ENCODE data around the gene DNAJB4. TPM values are rescaled to one million over a fixed set of nuclear protein-coding genes. Genes with fewer than 3 reads are reported as not detected.
"Not testable (repeated sequence)": the region's sequence is repeated elsewhere in the genome, so short reads cannot be mapped to it uniquely, and the experiment has no call there.

The DNAJB4 gene
- total RNA-seq, 2 donors from 2014 or later, result 78.6 to 105 TPM

DNA sequence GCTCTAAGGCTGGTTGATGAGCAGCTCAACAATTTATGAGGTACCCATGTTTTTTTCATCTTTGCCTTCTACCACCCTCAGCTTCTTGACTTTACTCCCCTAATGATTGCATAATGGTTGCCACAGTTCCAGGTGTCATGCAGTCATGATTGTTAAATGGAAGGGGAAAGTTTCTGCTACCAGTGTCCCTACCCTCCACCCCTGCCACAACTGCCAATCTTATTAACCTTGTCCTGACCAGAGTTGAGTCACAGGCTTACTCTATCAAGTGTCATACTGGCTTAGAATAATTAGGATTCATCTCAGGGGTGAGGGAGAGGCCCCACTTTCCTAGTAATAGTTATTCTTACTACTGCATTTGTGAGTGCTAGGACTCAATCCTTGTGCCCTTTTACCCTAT lies 17.9 kb upstream of the DNAJB4 start:
- ATAC-seq (no peak), DNase-seq (no peak)
- intact Hi-C loops (cut with DNase I), result no loop called here

DNA sequence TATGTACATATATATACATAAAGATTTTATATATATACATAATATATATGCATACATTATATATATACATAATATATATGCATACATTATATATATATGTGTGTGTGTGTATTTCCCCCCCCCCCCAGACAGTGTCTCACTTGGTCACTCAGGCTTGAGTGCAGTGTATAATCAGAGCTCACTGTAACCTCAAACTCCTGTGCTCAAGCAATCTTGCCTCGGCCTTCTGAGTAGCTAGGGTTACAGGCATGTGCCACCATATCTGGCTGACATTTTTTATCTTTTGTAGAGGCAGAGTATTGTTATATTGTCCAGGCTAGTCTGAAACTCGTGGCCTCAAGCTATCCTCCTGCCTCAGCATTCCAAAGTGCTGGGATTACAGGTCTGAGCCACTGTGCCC lies 16.8 kb upstream of the DNAJB4 start:
- DNase-seq, result no peak
- intact Hi-C loops (cut with DNase I), result no loop called here
- no peak for ATAC-seq

GRCh38 chr1:77989744-77990143 lies 15.0 kb upstream of the DNAJB4 start:
- DNase-seq, result no peak
- no peak for ATAC-seq
- intact Hi-C loops (cut with DNase I), result no loop called here

GRCh38 chr1:77990629-77991204 lies 14.0 kb upstream of the DNAJB4 start:
- intact Hi-C loops (cut with DNase I), result no loop called here
- ATAC-seq, result no peak
- DNase-seq, result no peak

DNA sequence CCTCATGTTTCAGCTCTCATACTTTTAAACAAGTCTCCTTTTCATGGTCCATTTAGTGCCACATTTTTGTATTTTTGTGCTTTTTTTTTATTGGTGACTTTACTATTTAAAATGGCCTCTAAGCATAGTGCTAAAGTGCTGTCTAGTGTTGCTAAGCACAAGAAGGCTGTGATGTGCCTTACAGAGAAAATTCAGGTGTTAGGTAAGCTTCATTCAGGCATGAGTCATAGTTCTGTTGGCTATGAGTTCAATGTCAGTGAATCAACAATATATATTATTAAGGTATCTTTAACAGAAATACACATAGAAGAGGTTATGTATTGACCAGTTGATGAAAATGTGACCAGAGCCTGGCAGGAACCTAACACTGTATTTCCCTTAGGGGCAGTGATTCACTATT lies 13.1 kb upstream of the DNAJB4 start:
- intact Hi-C loops (cut with DNase I), result no loop called here
- DNase-seq (no peak), ATAC-seq (no peak)

DNA sequence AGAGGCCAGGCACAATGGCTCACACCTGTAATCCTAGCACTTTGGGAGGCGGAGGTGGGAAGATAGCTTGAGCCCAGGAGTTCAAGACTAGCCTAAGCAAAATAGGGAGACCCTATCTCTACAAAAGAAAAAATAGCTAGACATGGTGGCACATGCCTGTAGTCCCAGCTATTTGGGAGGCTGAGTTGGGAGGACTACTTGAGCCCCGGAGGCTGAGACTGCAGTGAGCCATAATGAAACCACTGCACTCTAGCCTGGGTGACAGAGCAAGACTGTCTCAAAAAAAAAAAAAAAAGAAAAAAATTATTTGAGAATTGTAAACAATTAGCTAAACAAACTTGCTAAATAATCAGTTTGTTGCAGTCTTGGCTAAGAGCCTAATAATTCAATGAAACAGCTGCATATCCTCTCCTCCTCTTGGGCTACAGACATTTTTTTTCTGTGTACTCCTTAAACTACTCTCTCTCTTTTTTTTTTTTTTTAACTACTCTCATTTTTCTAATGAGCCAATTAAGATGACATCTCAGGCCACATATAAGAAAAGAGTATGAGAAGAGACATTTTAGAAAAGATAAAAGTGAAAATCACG lies 10.5 kb upstream of the DNAJB4 start:
- ATAC-seq, result no peak
- intact Hi-C loops (cut with DNase I), result no loop called here
- no peak for DNase-seq

GRCh38 chr1:77996734-77997133 lies 8.0 kb upstream of the DNAJB4 start:
- no peak for ATAC-seq
- no peak for DNase-seq
- intact Hi-C loops (cut with DNase I), result no loop called here

GRCh38 chr1:78000536-78000935 lies 4.2 kb upstream of the DNAJB4 start:
- intact Hi-C loops (cut with DNase I), result loop anchor here in 1 of 2 donors (5.0 kb wide), 1 partner anchor 112 kb away; no protein-coding TSS in a partner anchor
- not testable (repeated sequence) for DNase-seq, ATAC-seq

DNA sequence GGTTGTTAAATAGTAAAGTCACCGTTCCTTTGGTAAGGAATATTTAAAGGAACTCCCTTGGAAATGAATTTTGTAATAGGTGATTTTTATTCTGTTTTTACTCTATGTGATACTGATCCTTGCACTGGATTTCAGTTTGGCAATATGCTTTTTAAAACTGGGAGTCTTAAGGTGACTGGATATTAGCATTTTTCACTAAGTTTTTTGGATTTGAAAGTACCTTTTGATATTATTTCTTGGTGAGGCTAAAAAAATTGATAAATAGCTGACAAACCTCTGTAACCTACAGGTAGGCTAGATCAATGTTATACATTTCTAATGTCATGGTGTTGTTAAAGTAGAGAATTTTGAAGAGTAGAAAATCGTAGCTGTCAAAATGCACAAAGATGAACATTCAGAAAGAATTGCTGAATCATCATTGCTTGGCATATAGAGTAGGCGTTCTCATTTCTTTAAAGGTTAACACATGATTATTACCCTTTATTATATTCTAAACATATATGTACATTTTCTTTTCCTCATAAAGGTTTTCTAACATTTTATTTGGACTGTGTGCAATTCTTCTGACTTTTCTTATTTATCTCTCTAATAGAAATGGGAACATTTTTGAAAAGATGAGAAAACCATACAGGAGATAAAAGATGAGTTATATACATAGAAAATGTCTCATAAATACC lies 1.5 kb upstream of the DNAJB4 start:
- DNase-seq, result no peak
- no peak for ATAC-seq
- intact Hi-C loops (cut with DNase I), result loop anchor here in 1 of 2 donors (5.0 kb wide), 1 partner anchor 109 kb away; no protein-coding TSS in a partner anchor

DNA sequence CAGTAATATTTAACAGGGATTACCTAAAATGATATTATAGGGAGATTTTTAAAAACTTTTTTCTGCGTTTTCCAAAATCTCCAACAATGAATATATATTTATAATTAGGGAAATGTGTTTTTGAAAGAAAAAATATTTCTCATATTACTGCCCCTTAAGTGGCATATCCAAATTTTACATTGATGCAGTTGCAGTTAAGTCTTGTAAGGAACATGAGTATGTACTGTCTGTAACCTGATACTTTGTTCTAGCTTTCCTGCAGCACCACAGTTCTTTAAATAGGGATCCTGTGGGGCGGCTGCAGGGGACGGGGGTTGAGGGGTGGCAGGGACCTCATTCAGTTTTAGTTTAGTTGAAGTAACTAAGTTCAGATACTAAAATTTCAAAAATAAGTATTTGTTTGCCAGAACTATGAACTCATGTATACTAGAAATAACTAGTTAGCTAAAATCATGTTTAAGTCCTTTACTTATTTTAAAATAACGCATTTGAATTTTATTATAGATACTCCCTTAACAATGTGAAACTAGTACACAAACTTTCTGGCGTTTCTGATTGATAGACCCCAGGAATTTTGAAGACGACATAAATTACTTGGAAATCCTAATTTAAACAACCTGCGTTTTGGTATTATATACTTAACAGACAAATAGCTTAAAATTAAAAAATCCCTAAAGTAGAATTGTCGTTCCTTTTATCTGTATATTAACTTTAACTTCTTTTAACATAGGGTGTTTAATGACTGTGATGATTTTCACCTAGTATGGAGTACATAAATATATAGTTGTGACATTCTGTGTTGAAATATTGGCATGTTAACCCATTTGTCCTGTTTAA lies 639 bp upstream of the DNAJB4 start:
- intact Hi-C loops (cut with DNase I), result loop anchor here in 1 of 2 donors (5.0 kb wide), 1 partner anchor 108 kb away; no protein-coding TSS in a partner anchor

DNA sequence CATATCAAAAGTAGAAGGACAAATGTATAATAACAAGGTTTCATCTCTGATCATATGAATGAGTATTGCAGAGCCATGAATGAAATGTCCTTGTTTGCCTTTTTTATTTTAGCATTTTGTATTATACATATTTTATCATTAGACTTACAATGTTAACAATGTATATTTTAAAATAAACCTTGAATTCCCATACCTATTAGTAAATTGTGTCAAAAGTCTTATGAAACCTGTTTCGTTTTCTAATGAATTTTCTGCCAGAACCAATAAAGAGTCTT lies 646 bp downstream of the DNAJB4 start:
- no peak for DNase-seq
- no peak for ATAC-seq
- intact Hi-C loops (cut with DNase I), result loop anchor here in 1 of 2 donors (1.0 kb wide), 1 partner anchor 26 kb away; the partner anchor contains the start of gene FUBP1

More for the DNA sequence above, 639 bp upstream of the DNAJB4 start:
- peak; percentile 33 for DNase-seq
- peak; percentile 84 for ATAC-seq

GRCh38 chr1:78005755-78006154 lies 1.0 kb downstream of the DNAJB4 start:
- DNase-seq (no peak), ATAC-seq (peak in 1 of 2 donors; percentile 66)
- intact Hi-C loops (cut with DNase I), result loop anchor here in 1 of 2 donors (1.0 kb wide), 1 partner anchor 26 kb away; the partner anchor contains the start of gene FUBP1

DNA sequence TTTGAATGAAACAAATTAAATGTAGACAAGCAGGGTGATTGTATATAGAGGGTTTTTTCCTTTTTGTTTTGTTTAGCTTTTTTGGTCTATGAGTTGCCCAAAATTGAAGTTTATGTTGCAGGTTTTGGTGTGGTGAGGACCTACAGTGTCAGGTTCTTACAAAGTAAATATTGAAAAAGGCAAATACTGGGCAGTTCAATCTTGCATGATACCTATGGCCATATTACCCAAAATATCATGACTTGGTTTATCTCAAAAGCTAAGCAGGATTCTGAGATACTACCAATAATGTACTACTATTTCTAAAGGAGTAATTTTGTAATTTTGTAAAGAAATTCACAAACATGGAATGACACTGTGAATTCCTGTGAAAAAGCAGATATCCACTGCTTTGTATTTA lies 1.8 kb downstream of the DNAJB4 start:
- DNase-seq (no peak), ATAC-seq (no peak)
- intact Hi-C loops (cut with DNase I), result no loop called here

DNA sequence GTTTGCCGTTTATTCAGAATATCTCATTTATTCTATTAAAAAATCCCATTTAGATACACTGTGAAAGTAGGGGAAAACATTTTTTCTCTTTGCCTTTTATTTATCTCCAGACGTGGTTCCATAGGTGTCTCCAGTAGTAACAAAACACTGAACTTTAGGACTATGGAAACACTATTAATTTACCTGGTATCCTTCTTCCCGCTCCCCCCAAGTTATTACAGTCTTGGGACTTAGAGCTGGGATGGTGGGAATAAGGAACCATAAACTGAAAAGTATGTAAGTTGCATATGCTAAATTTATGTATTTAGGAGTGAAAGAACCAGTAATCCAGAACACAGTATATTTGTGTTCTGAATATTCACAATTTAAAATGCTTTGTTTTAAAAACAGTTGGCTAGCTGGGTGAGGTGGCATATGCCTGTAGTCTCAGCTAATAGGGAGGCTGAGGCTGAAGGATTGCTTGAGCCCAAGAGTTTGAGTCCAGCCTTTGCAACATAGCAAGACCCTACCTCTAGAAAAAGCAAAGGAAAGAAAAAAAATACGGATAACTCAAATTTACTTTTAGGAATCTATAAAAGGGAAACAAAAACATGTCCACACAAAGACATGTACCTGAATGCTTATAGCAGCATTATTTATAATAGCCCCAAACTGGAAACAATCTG lies 3.1 kb downstream of the DNAJB4 start:
- no peak for DNase-seq
- intact Hi-C loops (cut with DNase I), result no loop called here
- ATAC-seq, result no peak

DNA sequence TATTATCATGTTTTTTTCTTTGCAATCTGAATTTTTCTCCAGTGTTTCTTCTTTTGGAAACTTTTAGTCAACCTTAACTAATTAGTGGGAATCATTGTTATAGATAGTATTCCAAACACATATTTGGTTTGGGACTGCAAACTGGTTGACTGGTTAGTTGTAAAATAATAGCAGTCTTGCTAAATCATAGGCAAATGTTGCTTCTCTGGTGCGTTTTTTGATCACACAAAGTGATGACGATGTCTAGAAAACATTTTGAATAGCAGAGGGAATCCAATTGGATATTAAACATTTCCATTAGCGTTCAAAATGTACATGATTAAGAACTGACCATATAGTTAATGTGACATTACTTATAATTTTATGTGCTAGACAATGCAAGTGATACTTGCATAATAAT lies 4.5 kb downstream of the DNAJB4 start:
- intact Hi-C loops (cut with DNase I), result no loop called here
- no peak for ATAC-seq
- no peak for DNase-seq

GRCh38 chr1:78009836-78010235 lies 5.1 kb downstream of the DNAJB4 start:
- ATAC-seq (peak in 1 of 2 donors; percentile 19), DNase-seq (no peak)
- intact Hi-C loops (cut with DNase I), result no loop called here

- DNase-seq (no peak), ATAC-seq (no peak)
- intact Hi-C loops (cut with DNase I), result no loop called here
Measured at GRCh38 chr1:78011050-78011449, 6.3 kb downstream of the DNAJB4 start.

GRCh38 chr1:78015148-78015547 lies 10.4 kb downstream of the DNAJB4 start:
- no peak for DNase-seq
- no peak for ATAC-seq
- intact Hi-C loops (cut with DNase I), result no loop called here

DNA sequence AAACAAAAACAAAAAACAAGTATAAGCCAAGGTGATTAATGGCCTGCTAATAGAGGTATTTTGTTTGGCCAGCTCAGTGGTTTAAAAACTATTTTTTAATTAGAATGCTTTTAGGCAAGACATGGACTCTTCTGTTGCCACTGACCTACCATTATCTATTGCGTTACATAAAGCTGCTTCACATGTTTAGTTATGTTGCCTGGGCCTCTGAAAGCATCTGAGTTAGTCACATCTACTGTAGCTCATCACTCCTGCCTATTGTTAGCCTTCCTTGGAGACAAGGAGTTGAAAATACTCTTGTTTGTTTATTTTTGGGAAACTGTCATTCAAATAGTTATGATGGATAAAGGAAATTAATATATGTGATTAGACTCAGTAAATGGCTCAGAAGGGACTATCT lies 14.3 kb downstream of the DNAJB4 start:
- intact Hi-C loops (cut with DNase I), result no loop called here
- DNase-seq (no peak), ATAC-seq (no peak)
